SU-DHL-6 (cell line): ENCODE measurements around the gene TBC1D20.
"Not testable (repeated sequence)": the region's sequence is repeated elsewhere in the genome, so short reads cannot be mapped to it uniquely, and the experiment has no call there.

Experiments
- H2AFZ ChIP-seq: fragments of 200-600 bp; sonication (generic); 2 replicates; pipeline ENCODE4 v1.6.1; 2014; ENCODE audit warnings: low read depth, mild to moderate bottlenecking, moderate library complexity, mixed read lengths, antibody characterized with exemption, low read length; ENCODE audit not compliant: severe bottlenecking
- H3F3A ChIP-seq: fragments of 200-600 bp; shearing (Covaris generic); 2 replicates; pipeline ENCODE4 v1.6.0; 2016; ENCODE audit warnings: antibody characterized with exemption, mild to moderate bottlenecking; ENCODE audit not compliant: insufficient read depth
- H3K27ac ChIP-seq: fragments of 200-600 bp; sonication (generic); 2 replicates; pipeline ENCODE4 v1.5.1; 2016; ENCODE audit warnings: low read depth, mild to moderate bottlenecking, low read length, moderate library complexity, mixed read lengths
- H3K27me3 ChIP-seq: fragments of 200-600 bp; sonication (generic), shearing (Covaris generic); 2 replicates; pipeline ENCODE4 v1.6.0; 2014; ENCODE audit warnings: mild to moderate bottlenecking, low read length
- H3K36me3 ChIP-seq: fragments of 200-600 bp; sonication (generic); 2 replicates; pipeline ENCODE4 v1.6.1; 2014; ENCODE audit warnings: mild to moderate bottlenecking, low read length, mixed read lengths
- H3K4me2 ChIP-seq: fragments of 300-600, 200-600 bp; shearing (Covaris generic), sonication (generic); 2 replicates; pipeline ENCODE4 v1.6.0; 2014; ENCODE audit warnings: low read length, low read depth, mild to moderate bottlenecking; ENCODE audit not compliant: poor library complexity, severe bottlenecking
- H3K4me3 ChIP-seq: fragments of 200-600 bp; sonication (generic); 2 replicates; pipeline ENCODE4 v1.5.1; 2014; ENCODE audit warnings: antibody characterized with exemption, low read length, mild to moderate bottlenecking, mixed read lengths; ENCODE audit not compliant: insufficient read depth, poor library complexity, severe bottlenecking
- H3K79me2 ChIP-seq: fragments of 200-600 bp; sonication (generic); 2 replicates; pipeline ENCODE4 v1.6.1; 2014; ENCODE audit warnings: mild to moderate bottlenecking, low read length, moderate library complexity; ENCODE audit not compliant: insufficient read depth
- H3K9ac ChIP-seq: fragments of 200-600 bp; sonication (generic); 2 replicates; pipeline ENCODE4 v1.7.0; 2014; ENCODE audit warnings: mild to moderate bottlenecking, low read length
- H3K9me2 ChIP-seq: fragments of 200-600 bp; sonication (generic); replicated peaks from 2 replicates; pipeline ENCODE4 v1.6.1; 2014; ENCODE audit warnings: low read length; ENCODE audit not compliant: insufficient read depth
- H3K9me3 ChIP-seq: fragments of 200-600 bp; sonication (generic); 2 replicates; pipeline ENCODE4 v1.6.1; 2014; ENCODE audit warnings: low read length, mixed read lengths; ENCODE audit not compliant: insufficient read depth
- H4K20me1 ChIP-seq: fragments of 200-600 bp; sonication (generic); 2 replicates; pipeline ENCODE4 v1.6.1; 2014; ENCODE audit warnings: low read depth, mild to moderate bottlenecking, antibody characterized with exemption, low read length, moderate library complexity, mixed read lengths
- EZH2phosphoT487 ChIP-seq: fragments of 200-600 bp; sonication (generic), shearing (Covaris generic); conservative IDR thresholded peaks from 2 replicates; pipeline ENCODE4 v1.6.1; 2018; ENCODE audit warnings: mild to moderate bottlenecking, antibody characterized with exemption, low read length, moderate library complexity, mixed read lengths
- TF ChIP-seq, protein P1 (sequence below): fragments of 200-600 bp; sonication (generic); IDR thresholded peaks from one replicate; pipeline ENCODE4 v1.5.1; 2017; ENCODE audit warnings: antibody characterized with exemption, mild to moderate bottlenecking, low read length, moderate library complexity; ENCODE audit not compliant: insufficient read depth, poor library complexity, severe bottlenecking

TBC1D20 gene

GRCh38 chr20:462199-462991, at the start of gene TBC1D20:
Gene TBC1D20, minus strand, starts transcription at chr20:462533. Its CDS starts 128 bp downstream, at chr20:462405.
- H3K9ac ChIP-seq, result peak within 1 kb of the TSS; percentile 69
- peak within 1 kb of the TSS; percentile 62 for H3K4me2 ChIP-seq
- no peaks in the 10 kb centered on the region for H3F3A ChIP-seq
- H3K9me2 ChIP-seq, result no peaks in the 10 kb centered on the region
- H3K79me2 ChIP-seq, result peaks cover 36% of the 10 kb centered on the region; the same call in 1 of the 2 replicates
- peaks cover 12% of the 10 kb centered on the region for H4K20me1 ChIP-seq
- no peak within 1 kb of the TSS; the same call in 1 of the 2 replicates for H3K27ac ChIP-seq
- H3K4me3 ChIP-seq, result peak within 1 kb of the TSS; percentile 67
- H3K9me3 ChIP-seq, result peaks cover 2% of the 10 kb centered on the region; the same call in 1 of the 2 replicates
- no peaks in the 10 kb centered on the region for H3K27me3 ChIP-seq
- H2AFZ ChIP-seq, result peak within 1 kb of the TSS; percentile 83
- TF ChIP-seq EZH2phosphoT487, result no peak
- TF ChIP-seq, protein P1, sequence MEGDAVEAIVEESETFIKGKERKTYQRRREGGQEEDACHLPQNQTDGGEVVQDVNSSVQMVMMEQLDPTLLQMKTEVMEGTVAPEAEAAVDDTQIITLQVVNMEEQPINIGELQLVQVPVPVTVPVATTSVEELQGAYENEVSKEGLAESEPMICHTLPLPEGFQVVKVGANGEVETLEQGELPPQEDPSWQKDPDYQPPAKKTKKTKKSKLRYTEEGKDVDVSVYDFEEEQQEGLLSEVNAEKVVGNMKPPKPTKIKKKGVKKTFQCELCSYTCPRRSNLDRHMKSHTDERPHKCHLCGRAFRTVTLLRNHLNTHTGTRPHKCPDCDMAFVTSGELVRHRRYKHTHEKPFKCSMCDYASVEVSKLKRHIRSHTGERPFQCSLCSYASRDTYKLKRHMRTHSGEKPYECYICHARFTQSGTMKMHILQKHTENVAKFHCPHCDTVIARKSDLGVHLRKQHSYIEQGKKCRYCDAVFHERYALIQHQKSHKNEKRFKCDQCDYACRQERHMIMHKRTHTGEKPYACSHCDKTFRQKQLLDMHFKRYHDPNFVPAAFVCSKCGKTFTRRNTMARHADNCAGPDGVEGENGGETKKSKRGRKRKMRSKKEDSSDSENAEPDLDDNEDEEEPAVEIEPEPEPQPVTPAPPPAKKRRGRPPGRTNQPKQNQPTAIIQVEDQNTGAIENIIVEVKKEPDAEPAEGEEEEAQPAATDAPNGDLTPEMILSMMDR, result no peak
- H3K36me3 ChIP-seq, result no peaks in the 10 kb centered on the region

DNA sequence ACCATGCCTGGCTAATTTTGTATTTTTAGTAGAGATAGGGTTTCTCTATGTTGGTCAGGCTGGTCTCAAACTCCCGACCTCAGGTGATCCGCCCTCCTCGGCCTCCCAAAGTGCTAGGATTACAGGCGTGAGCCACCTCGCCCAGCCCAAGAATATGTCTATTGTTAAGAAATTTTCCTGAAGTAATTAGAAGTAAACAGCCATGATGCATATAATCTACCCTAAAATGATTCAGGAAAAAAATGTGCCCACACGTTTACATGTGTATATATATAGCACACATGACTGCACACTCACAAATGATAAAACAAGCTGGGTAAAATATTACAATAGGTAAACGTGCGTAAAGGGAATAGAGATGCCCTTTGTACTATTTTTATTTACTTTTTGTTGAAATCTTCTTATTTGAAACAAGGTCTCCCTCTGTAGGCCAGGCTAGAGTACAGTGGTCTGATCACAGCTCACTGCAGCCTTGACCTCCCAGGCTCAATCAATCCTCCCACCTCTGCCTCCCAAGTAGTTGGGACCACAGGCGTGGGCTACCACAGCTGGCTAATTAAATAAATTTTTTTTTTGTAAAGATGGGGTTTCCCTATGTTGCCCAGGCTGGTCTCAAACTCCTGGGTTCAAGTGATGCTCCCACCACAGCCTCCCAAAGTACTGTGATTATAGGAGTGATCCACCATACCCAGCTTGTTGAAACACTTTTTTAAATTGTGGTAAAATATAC, 48.2 kb upstream of the TBC1D20 start:
- not testable (repeated sequence) for H2AFZ ChIP-seq, H3K9me2 ChIP-seq, H3K27ac ChIP-seq, H3K9me3 ChIP-seq, H3F3A ChIP-seq, H3K4me3 ChIP-seq, H3K27me3 ChIP-seq, H3K4me2 ChIP-seq, H3K9ac ChIP-seq
- Histone ChIP-seq H4K20me1 (peaks cover 26% of the 10 kb centered on the region; the same call in 1 of the 2 replicates), H3K36me3 (peaks cover 16% of the 10 kb centered on the region; the same call in 1 of the 2 replicates), H3K79me2 (peaks cover 89% of the 10 kb centered on the region)

DNA sequence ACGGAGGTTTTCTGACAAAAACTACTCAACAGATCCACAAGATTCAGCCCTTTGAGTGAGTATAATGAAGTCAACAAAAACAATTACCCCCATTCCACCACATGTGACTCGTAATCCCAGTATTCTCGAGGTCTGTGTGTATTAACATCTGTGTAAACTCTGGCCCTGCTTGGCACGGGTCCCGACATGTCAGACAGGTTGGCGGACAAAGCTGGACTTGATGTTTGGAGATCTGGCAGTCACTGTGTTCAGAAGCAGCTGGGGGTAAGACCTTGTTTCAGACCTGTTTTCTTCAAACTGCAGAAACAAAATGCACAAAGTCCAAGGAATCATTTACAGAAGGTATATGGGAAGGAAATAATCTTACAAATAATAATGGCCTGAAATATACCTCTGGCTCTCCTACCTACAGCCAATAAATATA, 46.0 kb upstream of the TBC1D20 start:
- not testable (repeated sequence) for H3K27me3 ChIP-seq, H3K9me2 ChIP-seq, H3K27ac ChIP-seq, H3F3A ChIP-seq, H3K9me3 ChIP-seq, H2AFZ ChIP-seq, H3K4me3 ChIP-seq, H3K4me2 ChIP-seq, H3K9ac ChIP-seq
- peaks cover 28% of the 10 kb centered on the region for H3K36me3 ChIP-seq
- peaks cover 15% of the 10 kb centered on the region; the same call in 1 of the 2 replicates for H4K20me1 ChIP-seq
- peaks cover 68% of the 10 kb centered on the region for H3K79me2 ChIP-seq

GRCh38 chr20:507761-508332, 45.5 kb upstream of the TBC1D20 start:
- Histone ChIP-seq H3K4me2 (no peak overlapping the region), H3F3A (no peaks in the 10 kb centered on the region), H2AFZ (no peak overlapping the region), H3K9ac (no peak overlapping the region), H3K36me3 (peaks cover 33% of the 10 kb centered on the region), H3K27me3 (no peaks in the 10 kb centered on the region), H3K9me3 (no peaks in the 10 kb centered on the region), H3K79me2 (peaks cover 63% of the 10 kb centered on the region), H3K27ac (no peak overlapping the region), H3K9me2 (no peaks in the 10 kb centered on the region), H3K4me3 (no peak overlapping the region), H4K20me1 (peaks cover 15% of the 10 kb centered on the region; the same call in 1 of the 2 replicates)
- TF ChIP-seq EZH2phosphoT487, result no peak
- TF ChIP-seq, protein P1, result no peak
